SIG-M5 treated with dmso at 0.1 percent for 504 hours (cell line): Measurements from ENCODE around the gene USP43.

ENCODE experiments used
- DNase-seq: peaks from one replicate; lab custom pipeline; 2025; ENCODE audit not compliant: unreplicated experiment; lab: John Stamatoyannopoulos, UW

Gene USP43

GRCh38 chr17:9771465-9771864 is 126.1 kb downstream of the USP43 start:
- DNase-seq: no peak

GRCh38 chr17:9772658-9773057 is 127.3 kb downstream of the USP43 start:
- DNase-seq: no peak

GRCh38 chr17:9776911-9777310 is 131.6 kb downstream of the USP43 start:
- no peak for DNase-seq
